ENCODE results near the gene RGL4. TPM values are rescaled to one million over a fixed set of nuclear protein-coding genes. Genes with fewer than 3 reads are reported as not detected.

Gene RGL4
- total RNA-seq, 1 donor from 2014 or later, result 1.2 TPM

DNA sequence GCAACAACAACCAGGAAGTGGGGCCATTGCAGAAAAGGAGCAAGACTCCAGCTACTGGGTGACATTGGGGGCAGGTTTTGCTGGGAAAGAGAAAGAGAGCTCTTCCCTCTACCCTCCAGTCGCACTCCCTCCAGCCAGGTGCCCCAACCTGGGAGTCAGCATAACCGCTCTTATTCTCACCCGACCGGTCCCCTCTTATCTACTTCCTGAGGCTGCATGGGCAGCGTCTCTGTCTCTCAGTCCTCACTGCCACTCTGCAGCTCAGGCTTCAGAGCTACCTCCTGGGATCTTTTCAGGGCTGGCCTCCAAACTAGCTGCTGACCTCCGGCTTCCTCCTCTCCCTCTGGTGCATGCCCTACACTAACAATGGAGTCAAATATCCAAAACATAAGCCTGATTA is 55.0 kb downstream of the RGL4 start:
- ATAC-seq, result peak; percentile 38
- no peaks in the 10 kb centered on the region for H3K9me3 ChIP-seq
- intact Hi-C loops (cut with DNase I), result no loop called here
- peaks cover 8% of the 10 kb centered on the region for H3K4me1 ChIP-seq
- H3K27me3 ChIP-seq, result no peaks in the 10 kb centered on the region
- no peak for DNase-seq
- peaks cover 34% of the 10 kb centered on the region for H3K36me3 ChIP-seq
- no peak overlapping the region for H3K4me3 ChIP-seq
- H3K27ac ChIP-seq, result no peak overlapping the region
- TF ChIP-seq, protein P1, sequence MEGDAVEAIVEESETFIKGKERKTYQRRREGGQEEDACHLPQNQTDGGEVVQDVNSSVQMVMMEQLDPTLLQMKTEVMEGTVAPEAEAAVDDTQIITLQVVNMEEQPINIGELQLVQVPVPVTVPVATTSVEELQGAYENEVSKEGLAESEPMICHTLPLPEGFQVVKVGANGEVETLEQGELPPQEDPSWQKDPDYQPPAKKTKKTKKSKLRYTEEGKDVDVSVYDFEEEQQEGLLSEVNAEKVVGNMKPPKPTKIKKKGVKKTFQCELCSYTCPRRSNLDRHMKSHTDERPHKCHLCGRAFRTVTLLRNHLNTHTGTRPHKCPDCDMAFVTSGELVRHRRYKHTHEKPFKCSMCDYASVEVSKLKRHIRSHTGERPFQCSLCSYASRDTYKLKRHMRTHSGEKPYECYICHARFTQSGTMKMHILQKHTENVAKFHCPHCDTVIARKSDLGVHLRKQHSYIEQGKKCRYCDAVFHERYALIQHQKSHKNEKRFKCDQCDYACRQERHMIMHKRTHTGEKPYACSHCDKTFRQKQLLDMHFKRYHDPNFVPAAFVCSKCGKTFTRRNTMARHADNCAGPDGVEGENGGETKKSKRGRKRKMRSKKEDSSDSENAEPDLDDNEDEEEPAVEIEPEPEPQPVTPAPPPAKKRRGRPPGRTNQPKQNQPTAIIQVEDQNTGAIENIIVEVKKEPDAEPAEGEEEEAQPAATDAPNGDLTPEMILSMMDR (IDR thresholded peaks at IDR 0.05), result no peak

Other genes starting within 250 kb of the RGL4 start
- gene IGLL1, start 110.7 kb upstream of the RGL4 start, total RNA-seq, result not detected
- 0.96 TPM for gene DRICH1, start 58.7 kb upstream of the RGL4 start, total RNA-seq
- 6.1 TPM for gene ZNF70, start 60.1 kb downstream of the RGL4 start, total RNA-seq
- not detected for gene VPREB3, start 63.4 kb downstream of the RGL4 start, total RNA-seq
- not detected for gene C22orf15, start 72.0 kb downstream of the RGL4 start, total RNA-seq
- gene CHCHD10, start 77.0 kb downstream of the RGL4 start, total RNA-seq, result 102 TPM
- 1.9 TPM for gene MMP11, start 81.8 kb downstream of the RGL4 start, total RNA-seq
- 59.6 TPM for gene SMARCB1, start 96.0 kb downstream of the RGL4 start, total RNA-seq
- 3.8 TPM for gene DERL3, start 148.0 kb downstream of the RGL4 start, total RNA-seq
- gene SLC2A11, start 166.9 kb downstream of the RGL4 start, total RNA-seq, result 13.2 TPM
- gene MIF, start 203.4 kb downstream of the RGL4 start, total RNA-seq, result 236 TPM